ENCODE results near the gene BMP3. TPM values are rescaled to one million over a fixed set of nuclear protein-coding genes. Genes with fewer than 3 reads are reported as not detected.

The BMP3 gene
- total and polyA plus RNA-seq, 2 donors (not counting 3 experiments of a cell fraction or from before 2014, with no cell fraction given): not detected

GRCh38 chr4:81052119-81053068 is 21.9 kb downstream of the BMP3 start:
- intact Hi-C loops (cut with micrococcal nuclease): loop anchor here (1.0 to 5.0 kb wide), 3 partner anchors 686 to 835 kb away; no protein-coding TSS in a partner anchor
- no peaks in the 10 kb centered on the region for H3K36me3 ChIP-seq (ENCODE audit: control insufficient read depth in 2 of 2, extremely low read depth in 1 of 2, insufficient read depth in 2 of 2, low read length in 2 of 2)

More at GRCh38 chr4:81052119-81053068, 21.9 kb downstream of the BMP3 start:
- FAIRE-seq: peak; percentile 12
- DNase-seq (ENCODE audit: low read depth, low spot score): peak; percentile 52
- H3K79me2 ChIP-seq (ENCODE audit: control insufficient read depth, insufficient read depth, low read length): no peaks in the 10 kb centered on the region
- BruUV-seq (replicated peaks): no TSS peak
- ChIA-PET CTCF (interaction anchor here (0.9 to 3.6 kb wide), 8 partner anchors 10 to 690 kb away, joined by 3 to 16 read pairs (median 4); no protein-coding TSS in a partner anchor), POLR2A (no interaction called here)
- H3K4me3 ChIP-seq (replicated peaks in 1 of 3; ENCODE audit: insufficient read depth in 1 of 3, low read depth in 1 of 3, low read length in 3 of 3): no peak overlapping the region
- dilution Hi-C loops (cut with MboI; ENCODE audit: extremely low pct_ligation_motif_present, low sequenced_read_pairs): no loop called here
- no peaks in the 10 kb centered on the region for H4K20me1 ChIP-seq (replicated peaks; ENCODE audit: control insufficient read depth, extremely low read depth, insufficient read depth, low read length)
- no peak overlapping the region for H3K27ac ChIP-seq (ENCODE audit: insufficient read depth, low read depth, low read length)
- H3K4me2 ChIP-seq (ENCODE audit: insufficient read depth, low read length): no peak overlapping the region
- no peaks in the 10 kb centered on the region for H3K27me3 ChIP-seq (ENCODE audit: control insufficient read depth in 2 of 2, insufficient read depth in 2 of 2, low read length in 2 of 2)
- no peak overlapping the region for H2AFZ ChIP-seq (ENCODE audit: low read depth, low read length)
- no peaks in the 10 kb centered on the region for H3K9me1 ChIP-seq (replicated peaks; ENCODE audit: control insufficient read depth, extremely low read depth, insufficient read depth, low read length)
- TF ChIP-seq POLR2A (IDR thresholded peaks at IDR 0.05; ENCODE audit: low read depth, low read length): no peak
- no peak for TF ChIP-seq FOS (IDR thresholded peaks at IDR 0.05; ENCODE audit: borderline replicate concordance, insufficient read depth, low read length)
- TF ChIP-seq CTCF (IDR thresholded peaks at IDR 0.05; ENCODE audit: extremely low read depth in 1 of 2, insufficient read depth in 1 of 2, low read depth in 1 of 2, low read length in 2 of 2): peak; percentile 56
- H3K9ac ChIP-seq (replicated peaks; ENCODE audit: extremely low read depth, insufficient read depth, low read length): no peak overlapping the region
- H3K9me3 ChIP-seq (replicated peaks; ENCODE audit: control insufficient read depth, insufficient read depth, low read length): no peaks in the 10 kb centered on the region
- H3K4me1 ChIP-seq (ENCODE audit: control insufficient read depth, extremely low read depth, insufficient read depth, low read length): no peaks in the 10 kb centered on the region

Measured in endothelial cell of umbilical vein (primary cell).